ENCODE data around the gene SHROOM3.

Gene SHROOM3

GRCh38 chr4:76780781-76781697 is 346.0 kb downstream of the SHROOM3 start:
- peak overlapping the region; percentile 32; the same call in 1 of the 2 replicates for H3K27ac ChIP-seq
- TF ChIP-seq, protein P1, sequence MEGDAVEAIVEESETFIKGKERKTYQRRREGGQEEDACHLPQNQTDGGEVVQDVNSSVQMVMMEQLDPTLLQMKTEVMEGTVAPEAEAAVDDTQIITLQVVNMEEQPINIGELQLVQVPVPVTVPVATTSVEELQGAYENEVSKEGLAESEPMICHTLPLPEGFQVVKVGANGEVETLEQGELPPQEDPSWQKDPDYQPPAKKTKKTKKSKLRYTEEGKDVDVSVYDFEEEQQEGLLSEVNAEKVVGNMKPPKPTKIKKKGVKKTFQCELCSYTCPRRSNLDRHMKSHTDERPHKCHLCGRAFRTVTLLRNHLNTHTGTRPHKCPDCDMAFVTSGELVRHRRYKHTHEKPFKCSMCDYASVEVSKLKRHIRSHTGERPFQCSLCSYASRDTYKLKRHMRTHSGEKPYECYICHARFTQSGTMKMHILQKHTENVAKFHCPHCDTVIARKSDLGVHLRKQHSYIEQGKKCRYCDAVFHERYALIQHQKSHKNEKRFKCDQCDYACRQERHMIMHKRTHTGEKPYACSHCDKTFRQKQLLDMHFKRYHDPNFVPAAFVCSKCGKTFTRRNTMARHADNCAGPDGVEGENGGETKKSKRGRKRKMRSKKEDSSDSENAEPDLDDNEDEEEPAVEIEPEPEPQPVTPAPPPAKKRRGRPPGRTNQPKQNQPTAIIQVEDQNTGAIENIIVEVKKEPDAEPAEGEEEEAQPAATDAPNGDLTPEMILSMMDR (IDR thresholded peaks at IDR 0.05): no peak
- TF ChIP-seq ZFX (IDR thresholded peaks at IDR 0.05; ENCODE audit: borderline replicate concordance): no peak

- peak overlapping the region; percentile 32; the same call in 1 of the 2 replicates for H3K27ac ChIP-seq
- TF ChIP-seq ZFX (IDR thresholded peaks at IDR 0.05; ENCODE audit: borderline replicate concordance): no peak
- TF ChIP-seq, protein P1 (IDR thresholded peaks at IDR 0.05): no peak
These were observed 346.9 kb downstream of the SHROOM3 start for GRCh38 chr4:76781698-76782595.

- no peak overlapping the region for H3K27ac ChIP-seq
- TF ChIP-seq, protein P1 (IDR thresholded peaks at IDR 0.05): no peak
- TF ChIP-seq ZFX (IDR thresholded peaks at IDR 0.05; ENCODE audit: borderline replicate concordance): no peak
These were observed 347.8 kb downstream of the SHROOM3 start for GRCh38 chr4:76782837-76783236.

GRCh38 chr4:76783836-76784235 is 348.8 kb downstream of the SHROOM3 start:
- TF ChIP-seq ZFX (IDR thresholded peaks at IDR 0.05; ENCODE audit: borderline replicate concordance): no peak
- TF ChIP-seq, protein P1 (IDR thresholded peaks at IDR 0.05): no peak
- H3K27ac ChIP-seq: no peak overlapping the region

DNA sequence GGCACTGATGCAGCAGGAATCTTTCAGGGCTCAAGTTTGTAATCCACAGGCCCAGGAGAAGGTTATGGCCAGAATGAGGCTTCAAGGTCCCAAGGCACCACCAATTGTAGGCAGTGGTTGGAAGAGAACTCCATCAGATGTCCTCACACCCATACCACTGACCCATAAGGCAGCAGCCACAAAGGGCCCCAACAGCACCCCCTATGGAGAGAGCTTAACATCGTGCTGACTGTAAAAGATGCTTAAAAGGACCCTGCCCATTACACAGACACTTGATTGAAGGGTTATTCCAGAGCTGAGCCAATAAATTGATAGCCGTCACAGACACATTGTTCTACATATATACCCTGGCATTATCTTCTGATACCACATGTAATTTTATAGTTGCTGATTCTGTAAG is 349.2 kb downstream of the SHROOM3 start:
- no peak for TF ChIP-seq ZFX (IDR thresholded peaks at IDR 0.05; ENCODE audit: borderline replicate concordance)
- TF ChIP-seq, protein P1 (IDR thresholded peaks at IDR 0.05): peak; percentile 44
- H3K27ac ChIP-seq: no peak overlapping the region

- no peak for TF ChIP-seq ZFX (IDR thresholded peaks at IDR 0.05; ENCODE audit: borderline replicate concordance)
- TF ChIP-seq, protein P1 (IDR thresholded peaks at IDR 0.05): no peak
- no peak overlapping the region for H3K27ac ChIP-seq
These were observed 352.9 kb downstream of the SHROOM3 start for GRCh38 chr4:76787898-76788297.
